ENCODE data around the gene TRAF1. TPM values are rescaled to one million over a fixed set of nuclear protein-coding genes. Genes with fewer than 3 reads are reported as not detected.

Gene TRAF1
- total RNA-seq, 1 experiment from 2014 or later: 18.8 TPM

DNA sequence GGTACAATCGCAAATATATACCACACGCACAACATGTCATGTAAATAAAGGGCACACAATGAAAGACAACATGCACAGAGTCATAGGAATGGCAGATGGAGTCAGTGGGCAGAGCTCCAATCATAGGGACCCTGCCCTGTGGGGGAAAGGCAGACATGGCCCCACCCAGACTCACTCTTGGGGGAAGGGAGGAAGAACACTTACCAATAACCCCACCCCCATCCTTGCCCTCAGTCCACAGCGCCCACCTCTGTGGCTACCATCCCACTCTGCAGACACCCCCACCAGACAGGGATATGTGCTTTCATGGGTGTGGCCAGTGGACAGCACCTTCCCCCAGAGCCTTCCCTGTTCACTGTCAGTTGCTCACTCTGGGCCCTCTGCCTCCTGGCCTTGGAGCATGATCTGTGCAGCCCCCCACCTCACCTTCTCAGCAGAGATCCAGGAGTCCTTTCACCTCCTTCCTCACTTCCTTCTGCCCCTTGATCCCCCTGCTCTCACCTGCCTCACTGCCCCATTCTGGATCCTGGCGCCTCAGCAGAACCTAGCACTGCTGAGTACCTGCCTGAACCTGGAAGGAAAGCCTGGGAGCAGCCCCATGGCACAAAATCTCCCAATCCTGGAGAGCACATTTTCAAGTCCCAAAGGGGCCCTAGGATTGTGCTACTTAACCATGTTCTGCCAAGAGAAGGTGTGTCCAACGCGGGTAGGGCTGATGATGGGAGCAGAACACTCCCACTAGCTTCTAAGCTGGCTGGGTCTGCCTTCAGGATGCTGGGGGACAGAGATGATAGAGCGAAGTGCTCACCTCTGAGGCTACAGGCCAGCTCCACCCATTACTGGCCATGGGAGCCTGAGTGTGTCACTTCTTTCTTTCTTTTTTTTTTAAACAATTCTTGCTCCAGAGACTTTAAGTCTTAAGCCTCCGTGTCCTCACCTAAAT lies 48.1 kb downstream of the TRAF1 start:
- Histone ChIP-seq H3K4me2 (ENCODE audit: low read depth, low read length, poor library complexity, severe bottlenecking) (peak overlapping the region; percentile 99), H3K9me2 (replicated peaks; ENCODE audit: insufficient read depth, low read length) (no peaks in the 10 kb centered on the region), H3K27me3 (ENCODE audit: low read length) (no peaks in the 10 kb centered on the region), H3K9ac (ENCODE audit: low read length) (peak overlapping the region; percentile 96), H3K27ac (ENCODE audit: low read length) (peak overlapping the region; percentile 92), H3K36me3 (ENCODE audit: insufficient read depth, low read length) (peaks cover 24% of the 10 kb centered on the region), H3K79me2 (ENCODE audit: low read length) (peaks cover 16% of the 10 kb centered on the region), H2AFZ (ENCODE audit: low read length) (no peak overlapping the region), H3K4me3 (ENCODE audit: low read length) (peak overlapping the region; percentile 80), H3K9me3 (ENCODE audit: low read length) (no peaks in the 10 kb centered on the region), H3K4me1 (ENCODE audit: low read length) (peaks cover 73% of the 10 kb centered on the region), H4K20me1 (ENCODE audit: insufficient read depth, low read depth, low read length) (no peaks in the 10 kb centered on the region)
- peak; percentile 65 for DNase-seq

- Histone ChIP-seq H3K4me3 (ENCODE audit: low read length) (peak overlapping the region; percentile 80), H3K27ac (ENCODE audit: low read length) (peak overlapping the region; percentile 92), H4K20me1 (ENCODE audit: insufficient read depth, low read depth, low read length) (no peaks in the 10 kb centered on the region), H3K9ac (ENCODE audit: low read length) (peak overlapping the region; percentile 96), H3K9me2 (replicated peaks; ENCODE audit: insufficient read depth, low read length) (no peaks in the 10 kb centered on the region), H3K27me3 (ENCODE audit: low read length) (no peaks in the 10 kb centered on the region), H3K4me1 (ENCODE audit: low read length) (peaks cover 73% of the 10 kb centered on the region), H3K36me3 (ENCODE audit: insufficient read depth, low read length) (peaks cover 31% of the 10 kb centered on the region), H2AFZ (ENCODE audit: low read length) (peak overlapping the region; percentile 36; the same call in 1 of the 2 replicates), H3K79me2 (ENCODE audit: low read length) (peaks cover 16% of the 10 kb centered on the region), H3K4me2 (ENCODE audit: low read depth, low read length, poor library complexity, severe bottlenecking) (peak overlapping the region; percentile 99), H3K9me3 (ENCODE audit: low read length) (no peaks in the 10 kb centered on the region)
- DNase-seq: peak; percentile 93
Measured at GRCh38 chr9:120877276-120878034, 49.1 kb downstream of the TRAF1 start.

GRCh38 chr9:120876842-120877240 lies 49.8 kb downstream of the TRAF1 start, which contains the start of gene PHF19:
Gene PHF19, minus strand, starts transcription at chr9:120877188. Its CDS starts 2,447 bp downstream, at chr9:120874741.
- Histone ChIP-seq H3K4me2 (ENCODE audit: low read depth, low read length, poor library complexity, severe bottlenecking) (peak within 1 kb of the TSS; percentile 99), H3K27ac (ENCODE audit: low read length) (peak within 1 kb of the TSS; percentile 99), H3K27me3 (ENCODE audit: low read length) (no peaks in the 10 kb centered on the region), H3K9ac (ENCODE audit: low read length) (peak within 1 kb of the TSS; percentile 99), H3K4me1 (ENCODE audit: low read length) (peaks cover 67% of the 10 kb centered on the region), H2AFZ (ENCODE audit: low read length) (peak within 1 kb of the TSS; percentile 36; the same call in 1 of the 2 replicates), H3K36me3 (ENCODE audit: insufficient read depth, low read length) (peaks cover 37% of the 10 kb centered on the region), H3K9me3 (ENCODE audit: low read length) (no peaks in the 10 kb centered on the region), H4K20me1 (ENCODE audit: insufficient read depth, low read depth, low read length) (no peaks in the 10 kb centered on the region), H3K4me3 (ENCODE audit: low read length) (peak within 1 kb of the TSS; percentile 83), H3K79me2 (ENCODE audit: low read length) (peaks cover 16% of the 10 kb centered on the region), H3K9me2 (replicated peaks; ENCODE audit: insufficient read depth, low read length) (no peaks in the 10 kb centered on the region)
- peak; percentile 81 for DNase-seq

DNA sequence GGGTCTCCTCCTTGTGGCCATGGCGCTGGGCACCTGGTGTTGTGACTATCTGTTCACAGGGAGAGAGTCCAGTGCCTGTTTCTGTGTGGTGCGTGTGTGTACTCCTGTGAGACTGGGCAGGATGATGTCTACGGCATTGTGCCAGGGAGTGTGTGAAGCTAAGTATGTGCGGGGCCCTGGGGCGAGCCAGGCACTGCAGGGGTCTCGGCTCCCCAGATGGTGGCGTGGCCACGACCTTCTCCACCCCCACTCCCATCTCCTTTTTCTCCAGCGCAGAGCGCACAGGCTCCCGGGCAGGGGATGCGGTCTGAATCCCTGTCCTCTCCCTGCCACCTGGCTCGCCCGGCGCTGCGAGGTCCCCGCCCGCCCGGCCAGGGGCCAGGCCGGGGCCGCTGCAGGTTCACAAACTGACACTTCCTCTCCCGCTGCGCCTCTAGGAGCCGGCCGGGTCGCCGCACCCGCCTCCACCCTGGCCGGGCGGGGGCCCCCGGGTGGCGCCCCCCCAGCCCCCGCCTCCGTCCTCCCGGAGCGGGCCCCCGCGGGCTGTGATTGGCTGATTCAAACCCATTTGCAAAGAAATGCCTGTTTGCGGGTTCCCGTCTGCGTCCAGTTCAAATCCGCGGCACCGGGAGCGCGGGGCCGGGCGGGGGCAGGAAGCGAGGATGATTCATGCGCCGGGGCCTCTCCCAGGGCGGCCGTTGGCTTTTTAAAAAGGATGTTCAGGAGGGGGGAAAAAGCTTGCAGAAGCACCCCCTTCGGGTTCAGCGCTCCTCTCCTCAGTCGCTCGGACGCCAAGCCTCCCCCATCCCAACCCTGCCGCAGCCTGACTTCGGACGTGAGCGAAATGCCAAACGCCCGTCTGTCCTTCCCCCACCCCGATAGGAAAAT lies 50.4 kb downstream of the TRAF1 start:
- Histone ChIP-seq H3K27me3 (ENCODE audit: low read length) (no peaks in the 10 kb centered on the region), H3K27ac (ENCODE audit: low read length) (peak overlapping the region; percentile 99), H2AFZ (ENCODE audit: low read length) (no peak overlapping the region), H3K9ac (ENCODE audit: low read length) (peak overlapping the region; percentile 99), H3K9me2 (replicated peaks; ENCODE audit: insufficient read depth, low read length) (no peaks in the 10 kb centered on the region), H3K4me1 (ENCODE audit: low read length) (peaks cover 60% of the 10 kb centered on the region), H3K36me3 (ENCODE audit: insufficient read depth, low read length) (peaks cover 40% of the 10 kb centered on the region), H4K20me1 (ENCODE audit: insufficient read depth, low read depth, low read length) (no peaks in the 10 kb centered on the region), H3K79me2 (ENCODE audit: low read length) (peaks cover 16% of the 10 kb centered on the region), H3K4me2 (ENCODE audit: low read depth, low read length, poor library complexity, severe bottlenecking) (peak overlapping the region; percentile 94), H3K4me3 (ENCODE audit: low read length) (peak overlapping the region; percentile 83), H3K9me3 (ENCODE audit: low read length) (no peaks in the 10 kb centered on the region)
- DNase-seq: peak; percentile 96

GRCh38 chr9:120875643-120875953 lies 51.0 kb downstream of the TRAF1 start:
- Histone ChIP-seq H3K4me3 (ENCODE audit: low read length) (peak overlapping the region; percentile 83), H3K9me3 (ENCODE audit: low read length) (no peaks in the 10 kb centered on the region), H3K27me3 (ENCODE audit: low read length) (no peaks in the 10 kb centered on the region), H3K36me3 (ENCODE audit: insufficient read depth, low read length) (peaks cover 43% of the 10 kb centered on the region), H2AFZ (ENCODE audit: low read length) (no peak overlapping the region), H3K4me2 (ENCODE audit: low read depth, low read length, poor library complexity, severe bottlenecking) (peak overlapping the region; percentile 94), H3K4me1 (ENCODE audit: low read length) (peaks cover 59% of the 10 kb centered on the region), H3K27ac (ENCODE audit: low read length) (peak overlapping the region; percentile 99), H4K20me1 (ENCODE audit: insufficient read depth, low read depth, low read length) (no peaks in the 10 kb centered on the region), H3K9me2 (replicated peaks; ENCODE audit: insufficient read depth, low read length) (no peaks in the 10 kb centered on the region), H3K9ac (ENCODE audit: low read length) (peak overlapping the region; percentile 99), H3K79me2 (ENCODE audit: low read length) (peaks cover 16% of the 10 kb centered on the region)
- DNase-seq: no peak

GRCh38 chr9:120875195-120875565 lies 51.4 kb downstream of the TRAF1 start:
- Histone ChIP-seq H2AFZ (ENCODE audit: low read length) (no peak overlapping the region), H3K79me2 (ENCODE audit: low read length) (peaks cover 16% of the 10 kb centered on the region), H3K9me2 (replicated peaks; ENCODE audit: insufficient read depth, low read length) (no peaks in the 10 kb centered on the region), H3K4me3 (ENCODE audit: low read length) (peak overlapping the region; percentile 83), H3K9ac (ENCODE audit: low read length) (peak overlapping the region; percentile 99), H4K20me1 (ENCODE audit: insufficient read depth, low read depth, low read length) (no peaks in the 10 kb centered on the region), H3K27me3 (ENCODE audit: low read length) (no peaks in the 10 kb centered on the region), H3K4me2 (ENCODE audit: low read depth, low read length, poor library complexity, severe bottlenecking) (peak overlapping the region; percentile 94), H3K4me1 (ENCODE audit: low read length) (peaks cover 62% of the 10 kb centered on the region), H3K36me3 (ENCODE audit: insufficient read depth, low read length) (peaks cover 43% of the 10 kb centered on the region), H3K27ac (ENCODE audit: low read length) (peak overlapping the region; percentile 99), H3K9me3 (ENCODE audit: low read length) (no peaks in the 10 kb centered on the region)
- no peak for DNase-seq

GRCh38 chr9:120874226-120875194 lies 52.1 kb downstream of the TRAF1 start:
- peak overlapping the region; percentile 99 for H3K9ac ChIP-seq (ENCODE audit: low read length)
- H3K4me3 ChIP-seq (ENCODE audit: low read length): no peak overlapping the region
- no peaks in the 10 kb centered on the region for H3K27me3 ChIP-seq (ENCODE audit: low read length)
- H3K36me3 ChIP-seq (ENCODE audit: insufficient read depth, low read length): peaks cover 43% of the 10 kb centered on the region
- peak overlapping the region; percentile 94 for H3K4me2 ChIP-seq (ENCODE audit: low read depth, low read length, poor library complexity, severe bottlenecking)
- no peak for DNase-seq
- H3K9me3 ChIP-seq (ENCODE audit: low read length): no peaks in the 10 kb centered on the region
- H4K20me1 ChIP-seq (ENCODE audit: insufficient read depth, low read depth, low read length): no peaks in the 10 kb centered on the region
- H3K9me2 ChIP-seq (replicated peaks; ENCODE audit: insufficient read depth, low read length): no peaks in the 10 kb centered on the region
- H3K79me2 ChIP-seq (ENCODE audit: low read length): peaks cover 16% of the 10 kb centered on the region
- H3K4me1 ChIP-seq (ENCODE audit: low read length): peaks cover 64% of the 10 kb centered on the region
- no peak overlapping the region for H2AFZ ChIP-seq (ENCODE audit: low read length)
- peak overlapping the region; percentile 99 for H3K27ac ChIP-seq (ENCODE audit: low read length)

Data from Karpas-422 (cell line).